CD4-positive, alpha-beta T cell treated with Interleukin-12 subunit alpha and Interleukin-12 subunit beta, for 1 hour (primary cell): ENCODE measurements around the gene RNASE8.

Source experiments
- DNase-seq: peaks from one replicate; pipeline ENCODE4 v3.0.0-alpha.2; 2020

Gene RNASE8

DNA sequence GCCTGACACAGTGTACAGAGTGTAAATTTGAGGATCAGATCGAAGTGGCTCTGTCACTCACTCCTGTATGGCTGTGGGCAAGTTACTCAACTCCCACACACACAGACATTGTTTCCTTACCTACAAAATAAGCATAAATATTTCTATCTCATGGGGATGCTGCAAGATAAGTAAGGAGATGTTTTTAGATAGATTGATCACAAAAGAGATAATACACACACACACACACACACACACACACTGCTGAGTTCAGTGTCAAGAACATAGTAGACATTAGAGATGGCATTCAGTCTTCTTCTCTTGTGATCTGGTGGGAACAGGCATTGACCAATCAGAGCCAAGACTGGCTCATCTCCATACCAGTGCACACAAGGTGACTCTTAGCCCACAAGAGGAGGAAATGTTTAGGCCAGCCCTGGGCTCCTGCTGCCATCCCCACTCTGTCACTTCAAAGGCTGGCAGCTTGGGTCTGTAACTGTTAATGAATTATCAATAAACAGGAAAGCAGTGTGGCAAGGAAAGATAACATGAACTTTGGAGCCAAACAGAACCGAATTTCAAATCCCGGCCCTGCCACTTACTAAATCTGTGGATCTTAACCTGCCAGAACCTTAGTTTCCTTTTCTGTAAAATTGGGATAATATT is 3.4 kb upstream of the RNASE8 start:
- DNase-seq, result no peak

DNA sequence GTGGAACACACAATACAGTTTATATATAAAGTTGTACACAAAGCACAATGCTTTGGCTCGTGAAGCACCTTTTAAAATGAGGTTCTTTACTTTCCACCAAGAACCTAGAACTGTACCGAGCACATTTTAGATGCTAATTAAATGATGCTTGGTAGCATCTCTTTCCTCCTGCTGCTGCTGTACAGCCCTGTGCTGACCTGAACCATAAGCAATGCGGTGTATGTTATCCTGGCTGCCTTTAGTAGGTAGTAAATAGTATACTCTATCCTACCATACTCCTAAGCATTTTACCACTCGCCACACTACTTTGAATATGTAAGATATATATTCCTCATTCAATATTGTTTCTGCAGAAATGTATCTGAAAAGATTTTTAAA is 2.9 kb upstream of the RNASE8 start:
- DNase-seq, result no peak

DNA sequence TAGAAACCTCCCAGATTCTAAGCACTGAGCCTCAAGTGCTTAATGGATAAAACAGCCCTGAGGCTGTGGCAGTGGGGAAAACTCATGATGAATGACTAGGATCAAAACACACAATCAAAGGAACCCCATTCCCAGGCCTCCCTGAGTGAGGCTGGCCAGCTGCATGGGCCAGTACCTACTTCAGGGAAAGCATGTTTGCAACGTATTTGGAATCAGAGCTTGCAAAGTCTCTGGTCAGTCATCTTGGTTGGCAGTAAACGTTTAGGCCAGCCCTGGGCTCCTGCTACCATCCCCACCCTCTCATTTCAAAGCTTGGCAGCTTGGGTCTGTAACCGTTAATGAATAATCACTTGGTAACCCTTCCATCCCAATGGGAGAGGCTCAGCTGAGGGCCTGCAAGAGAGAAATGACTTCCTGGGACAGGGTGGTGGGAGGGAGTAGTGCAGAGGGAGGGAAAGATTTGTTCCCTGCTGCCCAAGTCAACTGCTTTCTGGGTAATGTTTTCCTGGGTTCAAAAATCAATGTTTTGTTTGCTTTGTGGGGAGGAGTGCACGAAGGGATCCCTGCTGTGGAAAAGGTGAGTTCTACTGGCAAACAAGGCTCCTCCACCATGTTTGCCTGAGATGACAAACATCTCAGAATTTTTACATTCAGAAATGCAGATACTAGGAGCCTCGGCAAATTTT is 2.0 kb upstream of the RNASE8 start:
- no peak for DNase-seq

DNA sequence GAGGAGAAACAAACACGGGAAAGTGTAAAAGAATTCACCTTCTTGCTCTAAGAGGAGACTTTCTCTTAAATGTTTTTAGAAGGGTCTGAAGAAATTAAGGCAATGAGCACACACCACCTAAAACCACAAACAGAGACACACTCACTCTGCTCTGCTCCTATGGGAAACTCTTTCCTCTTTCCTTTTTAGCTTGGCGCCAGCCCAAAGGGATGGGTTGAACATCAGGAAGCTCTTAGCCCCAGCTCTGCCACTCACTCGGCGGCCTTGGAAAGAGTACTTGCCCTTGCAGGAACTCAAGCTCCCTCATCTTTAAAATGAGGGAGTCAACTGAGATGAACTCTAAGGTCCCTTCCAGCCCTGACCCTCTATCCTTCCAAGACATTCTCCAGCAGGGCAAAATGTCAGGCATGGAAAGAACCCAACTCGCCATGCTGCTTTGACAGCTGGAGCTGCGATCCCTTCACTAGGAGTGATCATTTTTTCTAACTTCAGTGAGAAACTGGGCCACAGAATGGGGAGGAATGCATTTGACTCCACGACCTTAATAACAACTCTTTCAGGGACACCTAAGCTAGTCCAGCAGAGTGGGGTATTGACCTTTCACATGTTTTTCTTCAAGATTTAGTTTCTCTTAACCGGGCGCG is 980 bp upstream of the RNASE8 start:
- no peak for DNase-seq

DNA sequence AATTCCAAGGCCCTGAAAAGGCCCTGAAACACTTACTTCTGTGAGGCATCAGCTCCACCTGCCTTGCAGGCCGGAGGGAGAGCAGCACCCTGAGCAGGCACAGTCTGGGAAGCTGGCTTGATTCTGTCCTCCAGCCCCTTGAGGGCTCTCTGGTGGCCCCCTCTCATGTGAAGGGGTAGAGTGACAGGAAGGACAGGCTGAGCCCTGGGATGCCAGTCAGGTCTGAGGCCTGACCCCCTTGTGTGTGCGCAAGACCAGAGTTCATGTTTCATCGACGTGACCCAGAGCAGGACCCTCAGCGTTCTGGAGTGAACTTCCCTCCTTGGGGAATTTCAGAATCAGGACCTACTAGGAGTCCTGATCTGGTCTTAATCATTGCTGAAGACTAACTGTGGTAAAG is 1.3 kb downstream of the RNASE8 start:
- no peak for DNase-seq

DNA sequence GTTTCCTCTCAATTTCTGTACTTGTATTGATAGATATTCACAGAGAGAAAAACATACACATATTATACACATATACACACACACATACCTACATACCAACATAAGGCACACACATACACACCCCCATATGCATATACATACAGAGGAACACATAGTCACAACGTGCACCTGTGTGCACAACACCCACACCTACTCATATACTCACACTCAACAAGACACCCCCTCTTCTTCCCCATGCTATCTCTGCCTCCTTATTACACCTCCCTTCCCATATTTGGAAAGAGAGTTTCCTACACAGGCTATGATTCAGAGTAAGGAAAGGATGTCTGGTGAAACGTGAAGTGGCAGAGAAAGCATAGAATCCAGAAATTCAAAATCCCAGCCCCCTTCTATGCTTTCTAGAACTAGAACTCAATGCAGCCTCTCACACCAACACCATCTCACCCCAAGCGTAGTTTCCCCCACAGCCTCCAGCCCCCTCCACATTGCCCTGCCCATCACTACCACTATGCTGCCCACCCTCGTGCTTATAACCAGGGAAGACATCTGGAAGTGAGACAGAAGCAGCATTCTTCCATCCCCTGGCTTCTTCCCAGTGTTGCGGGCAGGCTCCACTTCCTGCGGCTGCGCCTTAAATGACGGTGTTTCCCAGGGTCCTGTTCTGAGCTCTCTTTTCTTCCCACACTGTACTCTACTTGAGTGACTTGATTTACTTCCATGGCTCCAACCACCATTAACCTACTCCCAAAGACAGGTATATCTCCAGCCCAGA is 2.4 kb downstream of the RNASE8 start:
- no peak for DNase-seq

DNA sequence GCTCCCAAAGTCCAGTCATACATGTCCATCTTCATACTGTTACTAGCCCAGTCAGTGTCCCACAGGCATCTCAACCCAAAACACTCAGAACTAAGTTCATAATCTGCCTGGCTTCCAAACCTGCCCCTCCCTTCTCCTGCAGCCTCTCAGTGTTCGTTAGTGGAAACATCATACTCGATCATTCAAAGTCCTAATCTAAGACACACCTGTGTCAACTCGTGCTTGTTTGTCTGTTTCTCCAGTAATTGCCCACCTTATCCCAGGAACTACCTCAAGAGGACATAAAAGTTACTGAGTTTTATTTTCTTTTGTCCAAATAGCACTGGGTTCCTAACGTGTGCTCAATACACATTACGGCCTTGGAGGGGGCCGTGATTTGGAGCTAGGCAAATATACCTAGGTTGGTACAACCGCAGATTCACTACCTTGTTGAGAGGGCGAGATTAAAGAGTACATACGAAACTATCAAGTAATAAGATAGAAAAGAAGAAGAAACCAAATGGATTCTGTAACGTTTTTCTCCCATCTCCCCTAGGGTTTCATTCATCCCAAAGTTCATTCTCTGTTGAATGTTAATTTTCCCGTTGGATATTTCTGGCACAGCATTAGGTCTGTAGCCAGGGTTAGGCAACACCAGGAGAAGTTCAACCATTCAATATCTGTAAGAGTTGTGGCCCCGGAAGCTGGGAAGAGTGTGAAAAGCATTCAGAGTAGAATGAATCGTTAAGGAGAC is 3.2 kb downstream of the RNASE8 start:
- DNase-seq, result no peak

DNA sequence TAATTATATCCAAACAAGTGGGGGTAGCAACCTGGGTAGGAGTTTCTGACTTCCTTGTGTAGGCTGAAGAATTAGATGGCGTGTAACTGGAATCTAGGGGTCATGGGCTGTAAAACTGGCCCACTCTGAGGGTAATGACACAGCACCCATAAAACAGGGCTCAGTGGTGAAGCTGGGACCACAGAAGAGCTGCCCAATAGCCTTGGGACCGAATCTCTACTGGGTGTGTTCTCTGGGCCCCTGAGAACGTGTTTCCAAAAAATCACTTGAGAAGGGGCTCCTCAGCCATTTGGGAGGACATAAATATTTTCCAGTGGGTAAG is 3.7 kb downstream of the RNASE8 start:
- no peak for DNase-seq

DNA sequence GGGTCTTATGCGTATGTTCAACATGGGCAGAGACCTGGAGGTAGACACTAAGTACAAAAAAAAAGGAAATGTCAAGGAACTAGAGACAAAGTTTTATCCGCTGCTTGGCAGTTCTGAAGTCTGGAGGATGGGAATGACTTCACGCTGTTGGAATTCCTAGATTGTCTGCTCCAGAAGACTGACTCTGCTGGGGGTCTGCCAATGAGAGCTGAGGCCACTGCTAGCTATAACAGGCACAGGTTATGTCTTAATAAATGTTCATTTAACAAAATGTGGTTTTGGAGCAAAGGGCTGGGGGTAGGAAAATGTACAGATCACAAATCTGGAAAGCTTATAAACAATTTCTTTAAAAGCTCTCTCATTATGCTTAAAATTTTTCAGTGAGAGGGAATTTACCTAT is 5.9 kb downstream of the RNASE8 start:
- DNase-seq, result no peak

DNA sequence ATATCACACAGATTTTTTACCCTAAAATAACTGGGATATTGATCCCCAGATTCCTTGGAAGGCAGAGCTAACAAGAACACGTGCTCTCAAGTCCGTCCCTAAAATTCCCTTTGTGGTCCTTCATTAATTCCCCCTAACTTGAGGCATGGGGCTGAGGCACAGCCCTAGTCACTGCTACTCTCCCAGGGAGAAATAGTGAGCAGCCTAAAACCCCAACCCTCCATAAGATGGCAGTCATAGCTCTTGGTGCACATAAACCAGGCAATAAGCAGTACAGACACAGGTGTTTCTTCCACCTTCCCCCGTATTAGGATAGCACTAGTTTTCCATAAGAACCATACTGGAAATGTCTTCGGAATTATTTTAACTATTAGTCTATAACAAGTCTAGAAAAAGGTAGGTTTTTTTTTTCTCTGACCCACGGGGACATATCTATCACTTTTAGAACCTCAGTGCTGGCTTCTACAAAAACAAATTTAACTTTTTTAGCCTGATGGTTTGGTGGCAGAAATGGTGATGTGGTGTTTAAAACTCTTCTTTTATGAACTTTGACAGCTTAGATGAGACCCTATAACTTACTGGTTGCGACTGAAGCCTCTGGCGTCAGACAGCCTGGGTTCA is 9.4 kb downstream of the RNASE8 start:
- peak; percentile 37 for DNase-seq

DNA sequence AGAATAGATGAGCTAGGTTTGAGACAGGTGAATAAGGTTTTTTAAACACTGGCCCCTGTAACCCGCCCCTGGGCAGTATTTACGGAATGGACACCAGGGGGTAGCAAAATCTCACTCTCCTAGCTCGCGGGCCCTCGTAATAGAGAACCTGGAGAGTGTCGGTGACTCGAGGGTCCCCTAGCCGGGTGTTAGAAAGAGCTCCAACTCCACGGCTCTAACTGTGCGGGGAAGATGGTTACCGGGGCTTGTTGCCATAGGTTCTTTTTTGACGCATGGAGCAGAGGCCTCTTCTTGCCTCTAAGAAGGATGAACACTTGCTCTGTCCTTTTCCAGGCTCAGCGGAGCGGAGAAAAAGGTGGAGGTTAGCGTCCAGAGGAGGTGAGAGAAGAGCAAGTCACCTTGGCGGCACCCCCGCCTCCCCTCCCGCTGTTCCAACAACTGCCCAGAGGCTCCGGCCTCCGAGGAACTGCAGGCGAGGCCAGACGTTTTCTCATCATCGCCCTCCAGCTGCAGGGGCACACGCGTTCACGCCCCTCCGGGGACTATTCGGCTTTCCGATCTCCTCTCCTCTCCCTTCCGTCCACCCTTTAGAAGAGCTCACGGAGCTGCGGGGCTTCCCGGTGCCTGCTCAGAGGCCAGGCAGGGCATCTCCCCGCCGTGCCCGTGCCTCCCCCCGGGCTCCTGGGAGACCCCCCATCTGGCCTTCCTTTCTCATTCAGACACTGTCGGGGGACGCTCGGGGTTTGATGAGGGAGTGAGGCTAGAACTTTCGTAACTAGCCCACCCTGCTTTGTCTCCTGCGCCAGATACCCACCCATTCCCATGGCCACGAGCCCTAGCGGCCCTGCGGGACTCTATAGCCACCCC is 11.1 kb downstream of the RNASE8 start:
- DNase-seq, result peak; percentile 77

DNA sequence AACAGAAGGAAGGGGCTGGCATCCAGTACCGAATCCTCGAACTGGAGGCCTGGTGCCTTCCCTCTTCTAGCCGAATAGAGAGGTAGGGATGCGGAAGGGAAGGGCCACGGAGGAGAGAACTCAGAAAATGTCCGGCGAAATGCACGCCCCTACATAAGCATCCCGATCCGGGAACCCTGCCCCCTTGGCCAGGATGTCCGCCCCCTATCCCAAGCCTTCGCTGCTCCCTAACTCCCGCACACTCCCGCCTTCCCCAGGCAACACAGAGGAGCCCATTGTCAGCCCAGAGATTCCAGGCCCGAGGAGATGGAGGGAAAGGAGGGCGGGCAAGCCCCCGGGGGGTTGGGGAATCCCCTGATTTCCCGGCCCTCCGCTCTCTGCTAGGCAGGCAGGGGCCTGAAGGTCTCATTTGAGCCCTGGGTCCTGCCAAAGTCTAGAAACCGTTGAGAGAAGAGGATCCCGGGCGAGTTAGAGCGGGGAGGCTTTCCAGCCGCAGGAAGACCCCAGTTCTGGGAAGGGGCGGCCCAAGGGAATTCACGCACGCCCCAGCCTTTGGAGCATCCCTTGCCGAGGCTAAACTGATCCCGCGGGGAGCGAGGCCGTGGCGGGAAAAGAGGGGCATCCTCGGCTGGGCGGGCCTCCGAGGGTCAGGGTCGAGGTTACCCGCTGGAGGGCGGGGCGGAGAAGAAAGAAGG is 11.9 kb downstream of the RNASE8 start:
- peak; percentile 48 for DNase-seq

DNA sequence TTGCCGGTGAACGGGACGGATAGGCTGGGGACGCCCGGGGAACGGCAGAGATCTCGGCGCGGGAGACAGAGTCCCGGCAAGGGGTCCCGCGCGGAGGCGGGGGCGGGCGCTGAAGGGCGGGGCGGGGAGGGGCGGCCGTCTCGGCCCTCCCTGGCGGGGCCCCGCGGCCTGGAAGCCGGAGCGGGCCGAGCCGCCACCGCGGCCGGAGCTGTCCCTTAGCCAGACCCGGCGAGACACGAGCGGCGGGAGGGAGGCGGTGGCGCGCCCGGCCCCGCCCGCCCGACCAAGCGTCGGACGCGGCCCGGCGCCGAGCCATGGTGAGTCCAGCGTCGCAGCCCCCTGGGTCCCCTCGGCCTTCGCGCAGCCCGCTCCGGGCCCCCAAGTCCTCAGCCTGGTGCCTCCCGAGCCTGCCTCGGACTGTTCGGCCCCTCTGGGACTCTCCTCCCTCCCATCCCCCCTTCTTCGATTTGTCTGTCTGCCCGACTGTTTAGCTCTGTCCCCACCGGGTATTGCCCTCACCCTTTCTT is 12.5 kb downstream of the RNASE8 start, which contains the start of gene ARHGEF40:
Gene ARHGEF40 (plus strand): TSS at position 222 of the 527 bp plus-strand sequence. CDS start 93 bp downstream, at position 315.
- DNase-seq, result peak; percentile 44

DNA sequence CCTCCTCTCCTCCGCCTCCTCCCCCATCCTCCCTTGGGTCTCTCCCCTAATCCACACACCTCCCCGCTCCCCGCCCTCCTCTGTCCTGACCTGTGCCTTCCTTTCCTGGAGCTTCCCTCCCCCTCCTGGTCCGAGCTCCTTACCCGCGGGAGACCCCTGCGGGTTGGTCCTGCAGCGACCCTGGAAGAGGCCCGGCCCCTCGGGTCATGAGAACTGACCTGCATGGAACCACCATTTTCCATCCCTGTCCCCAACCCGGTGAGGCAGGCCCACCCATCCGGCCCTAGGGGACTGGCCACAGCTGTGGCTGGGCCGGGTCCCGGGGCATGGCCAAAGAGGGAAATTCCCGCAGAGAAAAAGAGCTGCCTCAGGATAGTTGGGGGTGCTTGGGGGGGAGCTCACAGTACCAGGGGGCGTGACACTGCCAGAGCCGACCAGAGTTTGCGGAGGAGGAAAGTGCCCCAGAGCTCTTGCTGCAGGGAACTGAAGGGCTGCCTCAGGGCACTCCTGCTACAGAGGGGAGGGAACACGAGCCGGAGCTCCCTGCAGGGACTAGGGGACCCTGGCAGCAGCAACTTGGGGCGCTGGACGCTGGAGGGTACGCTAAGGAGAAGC is 13.1 kb downstream of the RNASE8 start:
- DNase-seq, result peak; percentile 36

DNA sequence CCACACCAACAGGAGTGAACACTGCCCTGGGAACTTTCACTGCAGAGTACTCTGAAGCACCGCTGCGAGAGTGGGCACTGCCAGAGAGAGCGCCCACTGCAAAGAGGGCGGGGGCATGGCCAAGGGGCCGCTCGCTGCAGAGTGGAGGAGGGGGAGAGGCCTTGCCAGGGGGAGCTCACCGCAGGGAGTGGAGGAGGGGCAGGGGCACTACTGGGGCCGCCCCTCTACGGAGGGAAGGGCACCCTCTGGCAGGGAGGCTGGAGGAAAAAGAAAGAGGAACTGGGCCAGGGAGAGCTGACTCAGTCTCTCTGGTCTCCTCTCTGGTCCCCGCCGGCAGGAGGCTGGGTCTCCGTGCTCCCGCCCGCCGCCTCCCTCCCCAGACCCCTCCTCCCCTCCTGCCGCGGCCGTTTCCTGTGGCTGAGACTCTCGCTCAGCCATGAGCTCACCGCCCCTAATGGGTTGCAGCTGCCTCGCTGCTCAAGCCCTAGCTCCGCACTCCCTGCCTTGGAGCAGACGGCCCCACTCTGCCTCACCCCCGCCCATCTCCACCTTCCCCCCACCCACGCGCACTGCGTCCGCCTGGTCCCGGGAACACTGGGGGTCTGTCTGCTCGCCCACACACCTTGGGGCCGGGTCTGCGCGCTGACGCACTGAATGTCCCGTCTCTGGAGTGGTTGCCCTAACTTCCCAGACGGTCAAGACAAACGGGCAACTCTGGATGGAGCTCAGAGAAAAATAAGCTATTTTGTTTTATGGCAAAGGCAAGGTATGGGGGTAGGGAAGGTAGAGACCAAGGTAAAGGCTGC is 13.8 kb downstream of the RNASE8 start:
- peak; percentile 66 for DNase-seq

DNA sequence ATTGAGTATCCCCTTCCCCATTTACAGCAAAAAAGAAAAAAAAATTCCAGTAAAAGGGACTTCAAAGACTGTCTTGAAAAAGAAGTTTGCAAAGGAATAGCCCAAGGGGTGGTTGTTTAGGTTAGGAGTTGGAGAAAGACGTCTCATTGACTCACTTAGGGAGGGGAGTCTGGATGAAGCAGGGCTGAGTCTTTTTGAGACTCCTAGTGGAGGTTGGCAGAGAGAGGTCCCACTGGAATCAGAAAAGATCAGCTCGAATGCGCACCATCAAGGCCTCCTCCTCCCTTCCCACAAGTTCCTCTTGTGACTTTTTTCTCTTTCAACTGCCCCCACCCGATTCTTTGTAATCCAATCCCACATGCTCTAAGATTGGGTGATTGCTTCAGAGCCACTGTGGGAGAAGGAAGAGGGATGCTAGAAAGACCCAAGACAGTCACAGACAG is 14.4 kb downstream of the RNASE8 start:
- no peak for DNase-seq

DNA sequence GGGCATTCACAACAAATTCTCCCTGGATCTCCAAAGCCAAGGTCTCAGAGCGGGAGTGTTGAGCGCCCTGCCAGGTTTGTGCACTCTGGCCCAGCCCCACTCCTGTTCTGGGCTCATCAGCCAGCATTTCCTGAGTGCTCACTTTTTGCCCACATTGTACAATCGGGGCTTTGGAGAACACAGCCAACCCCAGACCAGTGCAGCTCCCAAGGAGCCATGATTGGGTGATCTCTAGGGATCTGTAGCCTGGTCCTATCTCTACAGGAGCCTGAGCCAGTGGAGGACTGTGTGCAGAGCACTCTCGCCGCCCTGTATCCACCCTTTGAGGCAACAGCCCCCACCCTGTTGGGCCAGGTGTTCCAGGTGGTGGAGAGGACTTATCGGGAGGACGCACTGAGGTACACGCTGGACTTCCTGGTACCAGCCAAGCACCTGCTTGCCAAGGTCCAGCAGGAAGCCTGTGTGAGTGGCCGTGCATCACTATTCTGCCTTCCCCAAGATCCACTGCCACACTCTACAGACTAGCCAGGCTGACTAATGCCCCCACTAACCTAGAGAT is 15.2 kb downstream of the RNASE8 start:
- DNase-seq, result no peak

DNA sequence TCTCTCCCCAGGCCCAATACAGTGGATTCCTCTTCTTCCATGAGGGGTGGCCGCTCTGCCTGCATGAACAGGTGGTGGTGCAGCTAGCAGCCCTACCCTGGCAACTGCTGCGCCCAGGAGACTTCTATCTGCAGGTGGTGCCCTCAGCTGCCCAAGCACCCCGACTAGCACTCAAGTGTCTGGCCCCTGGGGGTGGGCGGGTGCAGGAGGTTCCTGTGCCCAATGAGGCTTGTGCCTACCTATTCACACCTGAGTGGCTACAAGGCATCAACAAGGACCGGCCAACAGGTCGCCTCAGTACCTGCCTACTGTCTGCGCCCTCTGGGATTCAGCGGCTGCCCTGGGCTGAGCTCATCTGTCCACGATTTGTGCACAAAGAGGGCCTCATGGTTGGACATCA is 16.3 kb downstream of the RNASE8 start:
- DNase-seq, result no peak
